ENCODE measurements around the gene RPL39. TPM values are rescaled to one million over a fixed set of nuclear protein-coding genes. Genes with fewer than 3 reads are reported as not detected.
A peak's percentile ranks its signal among the peaks of the same experiment; 100 is the strongest.
"Not testable (repeated sequence)": the region's sequence is repeated elsewhere in the genome, so short reads cannot be mapped to it uniquely, and the experiment has no call there.

Gene RPL39
- total RNA-seq, 1 experiment from 2014 or later = 1,826 TPM

DNA sequence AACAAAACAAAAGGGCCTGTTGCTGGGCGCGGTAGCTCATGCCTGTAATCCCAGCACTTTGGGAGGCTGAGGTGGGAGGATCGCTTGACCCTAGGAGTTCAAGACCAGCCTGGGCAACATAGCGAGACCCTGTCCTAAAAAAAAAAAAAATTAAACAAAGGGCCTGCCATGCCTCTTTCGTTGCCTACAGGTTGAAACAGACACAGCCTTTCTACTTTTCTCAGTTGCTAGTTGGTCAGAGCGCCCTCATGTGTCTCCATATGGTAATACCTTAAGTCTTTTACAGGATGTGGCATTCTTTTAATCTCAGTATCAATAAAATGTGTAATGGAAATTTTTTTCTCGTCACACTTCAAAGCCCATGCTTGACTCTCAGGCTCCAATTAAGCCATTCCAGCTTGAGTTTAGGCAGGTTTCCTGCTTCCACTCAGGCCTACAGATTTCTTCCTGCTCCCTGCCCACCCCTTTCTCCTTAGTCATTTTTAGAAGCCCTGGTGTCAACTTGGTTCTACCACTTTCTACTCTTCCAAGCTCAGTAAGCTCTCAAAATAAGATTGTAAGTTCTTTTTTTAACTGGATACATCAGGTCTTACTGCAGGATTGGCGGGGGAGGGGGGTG, 37.7 kb downstream of the RPL39 start:
- TF ChIP-seq, protein P1, sequence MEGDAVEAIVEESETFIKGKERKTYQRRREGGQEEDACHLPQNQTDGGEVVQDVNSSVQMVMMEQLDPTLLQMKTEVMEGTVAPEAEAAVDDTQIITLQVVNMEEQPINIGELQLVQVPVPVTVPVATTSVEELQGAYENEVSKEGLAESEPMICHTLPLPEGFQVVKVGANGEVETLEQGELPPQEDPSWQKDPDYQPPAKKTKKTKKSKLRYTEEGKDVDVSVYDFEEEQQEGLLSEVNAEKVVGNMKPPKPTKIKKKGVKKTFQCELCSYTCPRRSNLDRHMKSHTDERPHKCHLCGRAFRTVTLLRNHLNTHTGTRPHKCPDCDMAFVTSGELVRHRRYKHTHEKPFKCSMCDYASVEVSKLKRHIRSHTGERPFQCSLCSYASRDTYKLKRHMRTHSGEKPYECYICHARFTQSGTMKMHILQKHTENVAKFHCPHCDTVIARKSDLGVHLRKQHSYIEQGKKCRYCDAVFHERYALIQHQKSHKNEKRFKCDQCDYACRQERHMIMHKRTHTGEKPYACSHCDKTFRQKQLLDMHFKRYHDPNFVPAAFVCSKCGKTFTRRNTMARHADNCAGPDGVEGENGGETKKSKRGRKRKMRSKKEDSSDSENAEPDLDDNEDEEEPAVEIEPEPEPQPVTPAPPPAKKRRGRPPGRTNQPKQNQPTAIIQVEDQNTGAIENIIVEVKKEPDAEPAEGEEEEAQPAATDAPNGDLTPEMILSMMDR (IDR thresholded peaks at IDR 0.05; ENCODE audit: unreplicated experiment) = peak; percentile 18
- H3K4me1 Mint-ChIP-seq (ENCODE audit: insufficient read depth, unreplicated experiment) = no peaks in the 10 kb centered on the region
- intact Hi-C loops (cut with micrococcal nuclease) = loop anchor here (1.0 kb wide), 1 partner anchor 237 kb away; no protein-coding TSS in a partner anchor
- ChIA-PET CTCF (interaction anchor here (0.9 to 1.6 kb wide), 5 partner anchors 10 to 144 kb away, joined by 3 to 9 read pairs (median 3); no protein-coding TSS in a partner anchor), POLR2A (interaction anchor here (0.6 kb wide), 2 partner anchors 56 to 270 kb away, joined by 3 to 4 read pairs; no protein-coding TSS in a partner anchor)
- no peaks in the 10 kb centered on the region for H3K36me3 Mint-ChIP-seq (ENCODE audit: insufficient read depth, unreplicated experiment)
- H3K27ac Mint-ChIP-seq (ENCODE audit: low read depth, unreplicated experiment) = no peak overlapping the region
- peaks cover 7% of the 10 kb centered on the region for H3K9me3 Mint-ChIP-seq (ENCODE audit: unreplicated experiment)
- no TSS peak for BruUV-seq (replicated peaks)
- no peak overlapping the region for H3K4me3 Mint-ChIP-seq (ENCODE audit: unreplicated experiment)
- DNase-seq (ENCODE audit: unreplicated experiment) = peak; percentile 48
- H3K27me3 Mint-ChIP-seq (ENCODE audit: insufficient read depth, unreplicated experiment) = no peaks in the 10 kb centered on the region

DNA sequence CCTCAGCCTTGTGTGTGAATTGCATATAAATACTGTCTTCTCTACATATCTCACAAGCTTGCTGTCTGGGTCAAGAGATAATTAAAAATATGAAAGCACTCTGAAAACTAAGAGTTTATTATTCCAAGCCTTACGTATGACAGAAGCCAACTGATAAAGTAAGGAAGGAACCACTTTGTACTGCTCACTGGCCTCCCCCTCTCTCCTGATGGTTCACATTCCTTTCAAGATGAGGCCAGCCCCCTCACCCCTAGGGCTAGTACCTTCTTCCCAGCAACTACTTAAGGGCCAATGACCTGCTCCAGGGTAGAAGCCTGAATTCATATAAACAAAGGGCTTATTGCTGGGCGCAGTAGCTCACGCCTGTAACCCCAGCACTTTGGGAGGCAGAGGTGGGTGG, 38.4 kb downstream of the RPL39 start:
- BruUV-seq (replicated peaks) = no TSS peak
- Mint-ChIP-seq H3K9me3 (ENCODE audit: unreplicated experiment) (peaks cover 7% of the 10 kb centered on the region), H3K4me1 (ENCODE audit: insufficient read depth, unreplicated experiment) (no peaks in the 10 kb centered on the region), H3K4me3 (ENCODE audit: unreplicated experiment) (no peak overlapping the region), H3K27me3 (ENCODE audit: insufficient read depth, unreplicated experiment) (no peaks in the 10 kb centered on the region), H3K36me3 (ENCODE audit: insufficient read depth, unreplicated experiment) (no peaks in the 10 kb centered on the region), H3K27ac (ENCODE audit: low read depth, unreplicated experiment) (no peak overlapping the region)
- intact Hi-C loops (cut with micrococcal nuclease) = loop anchor here (1.0 kb wide), 1 partner anchor 237 kb away; no protein-coding TSS in a partner anchor
- ChIA-PET POLR2A (no interaction called here), CTCF (interaction anchor here (0.6 to 1.1 kb wide), 4 partner anchors 9 to 175 kb away, joined by 3 read pairs; no protein-coding TSS in a partner anchor)
- TF ChIP-seq, protein P1 (IDR thresholded peaks at IDR 0.05; ENCODE audit: unreplicated experiment) = no peak
- DNase-seq (ENCODE audit: unreplicated experiment) = no peak

DNA sequence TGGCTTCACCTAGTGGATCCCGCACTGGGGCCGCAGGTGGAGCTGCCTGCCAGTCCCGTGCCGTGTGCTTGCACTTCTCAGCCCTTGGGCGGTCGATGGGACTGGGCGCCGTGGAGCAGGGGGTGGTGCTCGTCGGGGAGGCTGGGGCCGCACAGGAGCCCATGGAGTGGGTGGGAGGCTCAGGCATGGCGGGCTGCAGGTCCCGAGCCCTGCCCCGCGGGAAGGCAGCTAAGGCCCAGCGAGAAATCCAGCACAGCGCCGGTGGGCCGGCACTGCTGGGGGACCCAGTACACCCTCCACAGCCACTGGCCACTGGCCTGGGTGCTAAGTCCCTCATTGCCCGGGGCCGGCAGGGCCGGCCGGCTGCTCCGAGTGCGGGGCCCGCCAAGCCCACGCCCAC, 40.7 kb downstream of the RPL39 start:
- H3K27me3 Mint-ChIP-seq (ENCODE audit: insufficient read depth, unreplicated experiment); H3K4me3 Mint-ChIP-seq (ENCODE audit: unreplicated experiment); POLR2A ChIA-PET; H3K27ac Mint-ChIP-seq (ENCODE audit: low read depth, unreplicated experiment); DNase-seq (ENCODE audit: unreplicated experiment); H3K4me1 Mint-ChIP-seq (ENCODE audit: insufficient read depth, unreplicated experiment); intact Hi-C loops (cut with micrococcal nuclease); CTCF ChIA-PET; H3K9me3 Mint-ChIP-seq (ENCODE audit: unreplicated experiment); BruUV-seq (replicated peaks); H3K36me3 Mint-ChIP-seq (ENCODE audit: insufficient read depth, unreplicated experiment): not testable (repeated sequence)

DNA sequence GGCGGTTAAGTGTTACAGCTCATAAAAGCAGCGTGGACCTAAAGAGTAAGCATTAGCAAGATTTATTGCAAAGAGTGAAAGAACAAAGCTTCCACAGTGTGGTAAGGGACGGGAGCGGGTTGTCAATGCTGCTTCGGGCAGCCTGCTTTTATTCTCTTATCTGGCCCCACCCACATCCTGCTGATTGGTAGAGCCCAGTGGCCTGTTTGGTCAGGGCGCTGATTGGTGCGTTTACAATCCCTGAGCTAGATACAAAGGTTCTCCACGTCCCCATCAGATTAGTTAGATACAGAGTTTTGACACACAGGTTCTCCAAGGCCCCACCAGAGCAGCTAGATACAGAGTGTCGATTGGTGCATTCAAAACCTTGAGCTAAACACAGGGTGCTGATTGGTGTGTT, 41.3 kb downstream of the RPL39 start:
- H3K27ac Mint-ChIP-seq (ENCODE audit: low read depth, unreplicated experiment); DNase-seq (ENCODE audit: unreplicated experiment); H3K4me3 Mint-ChIP-seq (ENCODE audit: unreplicated experiment); H3K9me3 Mint-ChIP-seq (ENCODE audit: unreplicated experiment); BruUV-seq (replicated peaks); H3K4me1 Mint-ChIP-seq (ENCODE audit: insufficient read depth, unreplicated experiment); H3K27me3 Mint-ChIP-seq (ENCODE audit: insufficient read depth, unreplicated experiment); H3K36me3 Mint-ChIP-seq (ENCODE audit: insufficient read depth, unreplicated experiment); intact Hi-C loops (cut with micrococcal nuclease): not testable (repeated sequence)
- ChIA-PET POLR2A (interaction anchor here (1.6 kb wide), 1 partner anchor 9 kb away, joined by 4 read pairs; the partner anchor contains the start of gene SOWAHD), CTCF (interaction anchor here (1.0 kb wide), 1 partner anchor 8 kb away, joined by 5 read pairs; the partner anchor contains the start of gene SOWAHD)

GRCh38 chrX:119745283-119745848, 46.1 kb downstream of the RPL39 start:
- intact Hi-C loops (cut with micrococcal nuclease) = no loop called here
- no peak overlapping the region for H3K27ac Mint-ChIP-seq (ENCODE audit: low read depth, unreplicated experiment)
- no peaks in the 10 kb centered on the region for H3K27me3 Mint-ChIP-seq (ENCODE audit: insufficient read depth, unreplicated experiment)
- no TSS peak for BruUV-seq (replicated peaks)
- H3K9me3 Mint-ChIP-seq (ENCODE audit: unreplicated experiment) = no peaks in the 10 kb centered on the region
- H3K4me1 Mint-ChIP-seq (ENCODE audit: insufficient read depth, unreplicated experiment) = no peaks in the 10 kb centered on the region
- no peak for DNase-seq (ENCODE audit: unreplicated experiment)
- POLR2A ChIA-PET = interaction anchor here (0.6 to 1.4 kb wide), 3 partner anchors 17 to 597 kb away, joined by 3 to 4 read pairs (median 3); partner anchors contain the start of gene RPL39
- TF ChIP-seq, protein P1 (IDR thresholded peaks at IDR 0.05; ENCODE audit: unreplicated experiment) = no peak
- H3K36me3 Mint-ChIP-seq (ENCODE audit: insufficient read depth, unreplicated experiment) = no peaks in the 10 kb centered on the region
- H3K4me3 Mint-ChIP-seq (ENCODE audit: unreplicated experiment) = no peak overlapping the region
- CTCF ChIA-PET = interaction anchor here (0.6 to 0.7 kb wide), 3 partner anchors 12 to 468 kb away, joined by 3 to 7 read pairs (median 3); no protein-coding TSS in a partner anchor

All from MCF 10A (cell line).